SK-N-SH (cell line): ENCODE results near the gene KDM5C. TPM values are rescaled to one million over a fixed set of nuclear protein-coding genes. Genes with fewer than 3 reads are reported as not detected.

Source experiments
- CTCF ChIA-PET: fragments of 300-600, 350-600 bp; formaldehyde crosslinking; extraction: SDS; loops from one replicate; lab custom pipeline; 2021; lab: Yijun Ruan, JAX
- POLR2A ChIA-PET: fragments of 350-600 bp; sonication (Branson Sonifier 250); formaldehyde crosslinking; extraction: SDS; loops from one replicate; lab custom pipeline; 2020; ENCODE audit warnings: antibody characterized with exemption, inconsistent platforms; lab: Yijun Ruan, JAX
- DNase-seq: peaks from one replicate; pipeline ENCODE4 v3.0.0; 2012
- H2AFZ ChIP-seq: fragments of 200-600 bp; sonication (generic); 2 replicates; pipeline ENCODE4 v1.8.1; 2016; ENCODE audit warnings: antibody characterized with exemption, mild to moderate bottlenecking, low read depth
- H3F3A ChIP-seq: fragments of 200-600 bp; sonication (generic); replicated peaks from 2 replicates; pipeline ENCODE3; 2016; ENCODE audit warnings: antibody characterized with exemption, mild to moderate bottlenecking; ENCODE audit not compliant: insufficient read depth
- H3K27ac ChIP-seq, 2 experiments: fragments of 200-500 bp in 1 of 2; fragments of 200-600 bp in 1 of 2; sonication (Bioruptor generic) in 1 of 2; sonication (generic), shearing (Covaris generic) in 1 of 2; 2 replicates each; pipeline versions ENCODE4 v1.5.1 to v1.6.1; 2014 to 2016; ENCODE audit warnings: low read depth in 2 of 2, inconsistent platforms in 1 of 2, low read length in 1 of 2, mild to moderate bottlenecking in 1 of 2, mixed read lengths in 1 of 2
- H3K27me3 ChIP-seq: fragments of 200-600 bp; sonication (generic), shearing (Covaris generic); 2 replicates; pipeline ENCODE4 v1.6.1; 2016; ENCODE audit warnings: mixed run types; ENCODE audit not compliant: insufficient read depth
- H3K36me3 ChIP-seq, 2 experiments: fragments of 200-500 bp in 1 of 2; fragments of 200-600 bp in 1 of 2; sonication (Bioruptor generic) in 1 of 2; sonication (generic) in 1 of 2; replicated peaks in 1 of 2; 2 replicates each; pipeline versions ENCODE3 to v1.5.1; 2014 to 2016; ENCODE audit warnings: low read length in 1 of 2, mild to moderate bottlenecking in 1 of 2; ENCODE audit not compliant: insufficient read depth in 2 of 2, control insufficient read depth in 1 of 2
- H3K4me1 ChIP-seq, 2 experiments: fragments of 200-500 bp in 1 of 2; fragments of 200-600 bp in 1 of 2; sonication (Bioruptor generic) in 1 of 2; sonication (generic), shearing (Covaris generic) in 1 of 2; 2 replicates each; pipeline versions ENCODE4 v1.5.1 to v1.6.1; 2014 to 2016; ENCODE audit warnings: low read depth in 1 of 2, low read length in 1 of 2, mixed run types in 1 of 2; ENCODE audit not compliant: insufficient read depth in 2 of 2, control insufficient read depth in 1 of 2
- H3K4me2 ChIP-seq: fragments of 200-600 bp; sonication (generic), shearing (Covaris generic); 2 replicates; pipeline ENCODE4 v1.6.1; 2017; ENCODE audit warnings: mixed run types
- H3K4me3 ChIP-seq, 2 experiments: fragments of 200-500 bp in 1 of 2; fragments of 200-600 bp in 1 of 2; sonication (Bioruptor generic) in 1 of 2; sonication (generic), shearing (Covaris generic) in 1 of 2; 2 replicates each; pipeline versions ENCODE4 v1.5.1 to v1.8.1; 2014 to 2016; ENCODE audit warnings: low read depth in 2 of 2, inconsistent platforms in 1 of 2, low read length in 1 of 2, mild to moderate bottlenecking in 1 of 2, mixed read lengths in 1 of 2, moderate library complexity in 1 of 2
- H3K79me2 ChIP-seq: fragments of 200-600 bp; sonication (generic); 2 replicates; pipeline ENCODE4 v1.8.1; 2017; ENCODE audit warnings: mild to moderate bottlenecking; ENCODE audit not compliant: insufficient read depth
- H3K9ac ChIP-seq: fragments of 200-600 bp; sonication (generic); 2 replicates; pipeline ENCODE4 v1.6.1; 2017; ENCODE audit warnings: mixed run types
- H3K9me2 ChIP-seq: fragments of 200-600 bp; sonication (generic); 2 replicates; pipeline ENCODE4 v1.6.1; 2017; ENCODE audit warnings: mixed run types
- H3K9me3 ChIP-seq: fragments of 200-600 bp; sonication (generic); 2 replicates; pipeline ENCODE4 v1.6.1; 2017; ENCODE audit warnings: mixed run types, mild to moderate bottlenecking, moderate library complexity
- H4K20me1 ChIP-seq: fragments of 200-600 bp; sonication (generic); 2 replicates; pipeline ENCODE4 v1.6.1; 2017; ENCODE audit warnings: mild to moderate bottlenecking, mixed run types; ENCODE audit not compliant: insufficient read depth
- CTCF ChIP-seq: fragments of 200-600 bp; sonication (generic); IDR thresholded peaks from 2 replicates; pipeline ENCODE4 v1.6.1; 2017; ENCODE audit warnings: antibody characterized with exemption, mild to moderate bottlenecking, moderate library complexity
- GATA2 ChIP-seq: sonication (generic); formaldehyde crosslinking; IDR thresholded peaks from 2 replicates; pipeline ENCODE4 v1.5.0; 2020; ENCODE audit warnings: mild to moderate bottlenecking, missing genetic modification reagents
- IRF3 ChIP-seq: fragments of 150-350 bp; IDR thresholded peaks from 2 replicates; pipeline ENCODE4 v1.6.1; 2016; ENCODE audit warnings: mild to moderate bottlenecking, low read depth, low read length
- MXI1 ChIP-seq: IDR thresholded peaks from 2 replicates; pipeline ENCODE4 v1.6.1; 2012; ENCODE audit warnings: mild to moderate bottlenecking, low read depth, low read length, improper control_type of control experiment
- RAD21 ChIP-seq: IDR thresholded peaks from 2 replicates; pipeline ENCODE4 v1.6.1; 2012; ENCODE audit warnings: mild to moderate bottlenecking, low read length
- REST ChIP-seq: IDR thresholded peaks from 2 replicates; pipeline ENCODE4 v1.6.1; 2012; ENCODE audit warnings: mild to moderate bottlenecking, low read depth, low read length, moderate library complexity
- TEAD4 ChIP-seq: IDR thresholded peaks from 2 replicates; pipeline ENCODE4 v1.4.0; 2012; ENCODE audit warnings: mild to moderate bottlenecking, borderline replicate concordance; ENCODE audit not compliant: insufficient read depth
- WGBS: methylation state at CpG from one replicate; pipeline ENCODE4 v1.1.6; 2017; ENCODE audit warnings: low lambda C conversion rate; 5-methylcytosine and 5-hydroxymethylcytosine counted together
- polyA plus RNA-seq, 3 experiments: library from polyadenylated mRNA; depleted of rRNA; stranded (reverse); fragments of >200 nt; gene quantifications; 2 replicates each; pipeline ENCODE4 v1.2.3, GENCODE V29; 2012

The KDM5C gene
- polyA plus RNA-seq, 1 of the 3 experiments (the other 2 are of a cell fraction) = 76.6 TPM

- TF ChIP-seq REST (no peak), MXI1 (no peak), CTCF (no peak)
- TF ChIP-seq, all 33 proteins: peak for 0
These were observed 10.6 kb upstream of the KDM5C start (continued) for GRCh38 chrX:53235566-53235965.

- 84% methylated on average over 9 of the region's 9 CpGs for whole genome bisulfite sequencing
These were observed 9.5 kb upstream of the KDM5C start for GRCh38 chrX:53234484-53234883.

GRCh38 chrX:53233536-53233935 lies 8.5 kb upstream of the KDM5C start:
- Histone ChIP-seq H3K9me3 (no peaks in the 10 kb centered on the region), H3K9ac (no peak overlapping the region), H3K4me2 (no peak overlapping the region), H3K4me3 (no peak overlapping the region), H3F3A (no peaks in the 10 kb centered on the region), H3K9me2 (no peaks in the 10 kb centered on the region), H4K20me1 (no peaks in the 10 kb centered on the region), H3K27me3 (peaks cover 14% of the 10 kb centered on the region; the same call in 1 of the 2 replicates), H2AFZ (no peak overlapping the region), H3K27ac (no peak overlapping the region), H3K36me3 (peaks cover 0 to 2% of the 10 kb centered on the region in 2 experiments), H3K79me2 (no peaks in the 10 kb centered on the region), H3K4me1 (no peaks in the 10 kb centered on the region)
- ChIA-PET POLR2A (no interaction called here), CTCF (no interaction called here)
- TF ChIP-seq RAD21 = no peak
- 62% methylated on average over 4 of the region's 9 CpGs for WGBS
- DNase-seq = no peak

More at GRCh38 chrX:53234484-53234883, 9.5 kb upstream of the KDM5C start:
- H3K9me3 ChIP-seq = no peaks in the 10 kb centered on the region
- H3K9ac ChIP-seq = no peak overlapping the region
- no peaks in the 10 kb centered on the region for H3K79me2 ChIP-seq
- peaks cover 0 to 2% of the 10 kb centered on the region in 2 experiments for H3K36me3 ChIP-seq
- TF ChIP-seq TEAD4 = no peak
- no peak for TF ChIP-seq GATA2 (CRISPR knock-in tag)
- TF ChIP-seq IRF3 = no peak
- peaks cover 14% of the 10 kb centered on the region; the same call in 1 of the 2 replicates for H3K27me3 ChIP-seq
- H3K27ac ChIP-seq = no peak overlapping the region
- H3F3A ChIP-seq = no peaks in the 10 kb centered on the region
- ChIA-PET POLR2A (no interaction called here), CTCF (interaction anchor here (1.5 kb wide), 1 partner anchor 10 kb away, joined by 5 read pairs; no protein-coding TSS in a partner anchor)
- H3K9me2 ChIP-seq = no peaks in the 10 kb centered on the region
- no peaks in the 10 kb centered on the region for H4K20me1 ChIP-seq
- H3K4me3 ChIP-seq = no peak overlapping the region
- no peak overlapping the region for H2AFZ ChIP-seq
- no peak overlapping the region for H3K4me2 ChIP-seq
- DNase-seq = no peak
- H3K4me1 ChIP-seq = no peaks in the 10 kb centered on the region
